Stimulated activated CD8-positive, alpha-beta memory T cell treated with anti-CD3 and anti-CD28 coated beads, Interleukin-4, amount 100 ng/mL, for 4 hours (primary cell): ENCODE measurements around the gene AGBL1.

Source experiments
- DNase-seq, 2 donors: peaks; one replicate each; pipeline ENCODE4 v3.0.0-alpha.2; 2020; ENCODE audit warnings: low read depth in 2 of 2, low spot score in 1 of 2

AGBL1 gene

GRCh38 chr15:86316726-86317383, 237.2 kb downstream of the AGBL1 start:
- no peak for DNase-seq

GRCh38 chr15:86317384-86317740, 237.7 kb downstream of the AGBL1 start:
- no peak for DNase-seq

DNA sequence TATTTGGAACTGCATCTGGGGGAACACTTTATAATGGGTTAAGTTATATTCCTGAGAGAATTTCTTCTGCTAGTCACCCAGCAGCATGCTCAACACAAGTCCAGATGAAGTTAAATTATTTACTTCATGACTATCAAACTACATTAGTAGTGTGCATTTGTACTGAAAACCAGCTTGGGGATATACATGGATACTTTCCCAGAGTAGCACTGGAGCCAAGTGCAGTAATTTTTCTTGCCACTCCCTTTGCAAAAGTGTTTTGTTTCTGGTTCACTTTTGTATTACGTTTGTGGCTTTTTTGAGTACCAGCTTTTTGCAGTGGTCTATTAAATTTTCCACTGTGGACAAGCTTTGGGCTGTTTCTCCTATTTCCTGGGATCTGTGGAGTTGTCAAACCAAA, 243.0 kb downstream of the AGBL1 start:
- no peak for DNase-seq

GRCh38 chr15:86327230-86327865, 247.7 kb downstream of the AGBL1 start:
- DNase-seq, result no peak

- no peak for DNase-seq
Measured at GRCh38 chr15:86328658-86329057, 249.0 kb downstream of the AGBL1 start.

DNA sequence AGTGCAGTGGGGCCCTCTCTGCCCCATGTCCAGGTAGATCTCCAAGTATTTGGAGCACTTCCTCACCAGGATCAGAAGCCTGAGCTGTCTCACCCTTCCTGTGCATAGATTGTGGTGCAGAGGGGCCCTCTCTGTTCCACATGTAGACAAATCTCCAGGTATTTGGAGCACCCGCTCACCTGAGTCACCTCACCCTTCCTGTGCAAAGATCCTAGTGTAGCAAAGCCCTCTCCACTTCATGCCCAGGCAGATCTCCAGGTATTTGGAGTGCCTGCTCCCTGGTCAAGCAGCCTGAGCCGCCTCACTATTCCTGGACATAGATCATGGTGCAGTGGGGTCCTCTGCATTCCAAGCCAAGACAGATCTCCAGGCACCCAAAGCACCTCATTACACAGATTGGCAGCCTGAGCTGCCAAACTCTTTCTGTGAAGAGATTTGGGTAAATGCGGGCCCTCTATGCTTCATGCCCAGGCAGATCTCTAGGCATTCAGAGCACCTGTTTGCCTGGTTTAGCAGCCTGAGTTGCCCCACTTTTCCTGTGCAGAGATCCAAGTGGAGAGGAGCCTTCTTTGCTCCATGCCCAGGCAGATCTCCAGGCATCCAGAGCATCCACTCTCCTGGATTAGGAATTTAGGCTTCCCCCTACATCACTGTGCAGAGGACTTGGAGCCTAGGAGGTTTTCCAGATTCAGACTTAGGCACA, 249.8 kb downstream of the AGBL1 start:
- no peak for DNase-seq

GRCh38 chr15:86333819-86334218, 254.1 kb downstream of the AGBL1 start:
- no peak for DNase-seq

DNA sequence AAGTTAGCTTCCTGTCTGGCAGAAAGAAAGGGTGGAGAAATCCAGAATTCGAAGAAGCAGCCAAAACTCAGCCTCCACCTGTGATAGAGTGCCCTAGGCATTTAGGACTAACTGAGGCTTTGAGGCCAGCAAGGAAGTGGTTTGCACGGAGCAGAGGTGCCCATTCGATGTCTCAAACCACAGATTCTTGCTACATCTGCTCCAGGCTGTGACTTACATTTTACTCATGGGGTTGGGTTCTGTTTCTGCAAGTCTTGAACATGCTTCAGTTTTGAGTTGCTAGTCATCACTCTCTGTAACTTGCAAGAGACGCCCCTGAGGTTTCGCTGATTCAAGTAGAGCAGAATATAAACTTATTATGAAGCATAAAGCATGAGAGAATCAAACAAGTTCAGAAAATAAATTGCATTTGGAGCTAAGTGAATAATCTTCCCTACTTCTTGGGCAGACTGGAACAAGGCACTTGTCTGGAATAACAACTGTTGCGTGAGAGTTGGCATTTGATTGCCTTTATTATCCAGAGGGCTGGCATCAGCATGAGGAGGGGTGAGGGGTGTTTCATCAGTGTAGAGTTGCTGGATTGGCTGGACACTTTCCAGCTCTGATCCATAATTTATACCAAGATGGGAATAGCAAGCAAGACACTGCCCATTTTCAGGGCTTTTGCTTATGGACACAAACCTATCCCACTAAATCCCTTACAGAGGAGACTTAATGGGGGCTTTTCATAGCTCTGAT, 256.5 kb downstream of the AGBL1 start:
- DNase-seq, result no peak

DNA sequence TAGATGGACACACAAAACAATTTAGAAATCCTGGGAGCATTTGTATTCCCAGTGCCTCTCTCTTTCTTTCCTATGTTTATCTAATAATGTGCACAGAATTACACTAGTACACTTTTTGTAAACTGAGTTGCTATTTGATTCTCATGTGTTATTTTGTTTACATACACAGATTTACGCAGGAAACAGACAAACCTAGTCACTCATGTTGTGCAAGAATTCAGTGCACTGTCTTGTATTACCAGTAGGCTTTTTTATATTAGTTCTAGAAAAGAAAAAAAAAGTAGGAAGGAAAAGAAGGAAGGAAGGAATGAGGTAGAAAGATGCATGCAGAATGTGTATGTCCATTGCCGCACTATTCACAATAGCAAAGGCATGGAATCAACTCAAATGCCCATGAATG, 257.4 kb downstream of the AGBL1 start:
- no peak for DNase-seq

DNA sequence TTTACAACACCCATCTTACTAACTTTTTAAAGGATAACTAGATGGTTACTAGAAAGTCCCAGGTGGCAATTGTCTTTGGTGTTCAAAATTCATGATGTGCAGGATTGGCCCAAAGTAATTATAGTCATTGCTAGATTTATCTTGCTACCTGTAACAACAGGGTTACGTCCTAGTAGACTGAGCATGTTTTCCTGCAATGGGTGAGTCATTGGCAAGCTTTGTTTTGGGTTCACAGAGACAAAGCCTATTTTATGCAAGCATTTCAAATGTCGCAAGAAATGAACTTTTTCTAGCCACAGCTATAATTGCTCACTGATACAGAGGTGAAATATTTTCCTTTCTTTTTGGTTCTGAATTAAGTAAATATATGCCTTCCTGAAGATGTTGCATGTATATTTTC, 267.6 kb downstream of the AGBL1 start:
- DNase-seq, result no peak

GRCh38 chr15:86349565-86349964, 269.9 kb downstream of the AGBL1 start:
- no peak for DNase-seq

DNA sequence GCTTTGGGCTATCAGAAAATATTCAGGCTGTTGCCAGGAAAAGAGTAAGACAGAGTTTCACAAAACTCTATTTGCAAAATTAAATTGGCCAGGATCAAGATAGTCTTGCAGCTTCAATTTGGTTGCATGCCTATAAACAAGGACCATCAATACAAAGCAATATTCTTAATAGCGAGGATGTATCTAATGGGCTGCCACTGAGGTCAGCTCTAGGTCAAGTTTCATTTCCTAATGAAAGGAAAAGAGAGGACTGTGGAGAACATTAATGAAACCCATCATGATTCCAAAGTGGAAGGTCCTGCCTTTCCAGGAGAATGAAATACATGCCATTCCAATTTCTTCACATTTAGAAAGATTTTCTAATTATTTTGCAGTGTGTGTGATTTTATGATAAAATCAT, 273.5 kb downstream of the AGBL1 start:
- no peak for DNase-seq

- no peak for DNase-seq
Measured at GRCh38 chr15:86355361-86355760, 275.7 kb downstream of the AGBL1 start.

GRCh38 chr15:86355801-86356200, 276.1 kb downstream of the AGBL1 start:
- DNase-seq, result no peak

- no peak for DNase-seq
Measured at GRCh38 chr15:86362555-86362954, 282.9 kb downstream of the AGBL1 start.

- no peak for DNase-seq
Measured at GRCh38 chr15:86373147-86373546, 293.5 kb downstream of the AGBL1 start.

GRCh38 chr15:86375733-86376280, 296.1 kb downstream of the AGBL1 start:
- no peak for DNase-seq

- DNase-seq, result no peak
Measured at GRCh38 chr15:86377914-86378313, 298.2 kb downstream of the AGBL1 start.

- DNase-seq, result no peak
Measured at GRCh38 chr15:86382341-86382740, 302.7 kb downstream of the AGBL1 start.

- no peak for DNase-seq
Measured at GRCh38 chr15:86383611-86384010, 303.9 kb downstream of the AGBL1 start.

DNA sequence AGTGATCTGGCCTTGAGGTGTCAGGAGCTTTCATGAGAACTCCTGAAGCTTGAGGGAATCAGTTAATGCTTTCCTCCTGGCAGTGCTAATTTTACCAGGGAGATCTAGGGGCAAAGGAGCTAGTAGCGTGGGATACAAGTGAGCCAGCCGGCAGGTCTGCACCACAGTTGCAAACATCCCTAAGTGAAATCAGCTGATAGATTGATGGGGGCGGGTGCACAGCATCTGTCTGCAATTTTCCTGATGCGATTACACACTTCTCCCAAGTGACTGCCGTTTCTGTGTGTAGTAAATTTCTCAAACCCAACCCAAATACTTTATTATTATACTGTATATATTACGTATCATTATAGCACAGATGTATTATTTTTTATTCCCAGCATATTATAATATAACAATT, 304.5 kb downstream of the AGBL1 start:
- DNase-seq, result no peak

GRCh38 chr15:86392296-86392695, 312.6 kb downstream of the AGBL1 start:
- no peak for DNase-seq
